ENCODE results near the gene MVB12B. TPM values are rescaled to one million over a fixed set of nuclear protein-coding genes. Genes with fewer than 3 reads are reported as not detected.

MVB12B gene
- total RNA-seq, 1 donor from 2014 or later = 1.0 TPM

- intact Hi-C loops (cut with micrococcal nuclease) = no loop called here
These were observed 96.7 kb downstream of the MVB12B start for GRCh38 chr9:126423142-126423915.

- intact Hi-C loops (cut with micrococcal nuclease) = no loop called here
These were observed 97.2 kb downstream of the MVB12B start for GRCh38 chr9:126423916-126424185.

DNA sequence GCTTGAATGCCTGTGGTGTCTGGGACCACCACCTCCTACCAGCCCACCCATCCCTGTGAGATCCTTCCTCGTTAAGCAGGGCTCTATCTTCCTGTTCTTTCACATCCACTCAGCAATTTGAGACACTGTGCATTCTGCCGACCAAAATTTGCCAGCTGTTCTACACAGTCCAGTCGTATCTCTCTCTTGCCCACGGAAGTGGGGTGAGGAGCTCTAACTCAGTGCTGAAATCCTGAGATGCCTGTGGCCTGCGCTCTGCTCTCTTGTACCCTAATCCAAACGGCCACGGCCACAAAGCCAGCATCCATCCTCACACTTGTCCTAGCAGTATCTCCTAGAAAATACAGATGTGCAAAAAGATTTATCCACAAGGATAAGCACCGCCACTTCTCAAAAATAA is 97.9 kb downstream of the MVB12B start:
- intact Hi-C loops (cut with micrococcal nuclease) = no loop called here

- intact Hi-C loops (cut with micrococcal nuclease) = no loop called here
These were observed 102.0 kb downstream of the MVB12B start for GRCh38 chr9:126428534-126429175.

DNA sequence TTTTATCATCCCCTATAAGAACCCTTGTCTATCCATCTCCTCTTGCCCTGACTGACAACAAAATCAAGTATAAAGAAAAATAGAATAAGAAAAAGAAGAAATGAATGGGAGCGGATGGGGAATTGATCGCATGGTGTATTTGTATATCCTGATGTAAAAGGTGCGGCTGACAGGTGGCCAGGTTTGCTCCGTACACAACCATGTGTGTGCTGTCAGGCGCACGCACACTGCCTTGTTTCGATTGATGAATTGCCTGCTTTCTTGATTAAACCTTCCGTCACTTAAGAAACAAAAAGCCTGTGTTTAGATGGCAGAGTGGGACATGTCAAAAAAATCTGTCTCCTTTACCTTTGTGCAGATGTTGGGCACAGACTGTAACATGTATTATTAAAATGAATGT is 102.6 kb downstream of the MVB12B start:
- intact Hi-C loops (cut with micrococcal nuclease) = no loop called here

- intact Hi-C loops (cut with micrococcal nuclease) = no loop called here
These were observed 103.5 kb downstream of the MVB12B start for GRCh38 chr9:126430124-126430523.

GRCh38 chr9:126431077-126431742 is 104.6 kb downstream of the MVB12B start:
- intact Hi-C loops (cut with micrococcal nuclease) = no loop called here

DNA sequence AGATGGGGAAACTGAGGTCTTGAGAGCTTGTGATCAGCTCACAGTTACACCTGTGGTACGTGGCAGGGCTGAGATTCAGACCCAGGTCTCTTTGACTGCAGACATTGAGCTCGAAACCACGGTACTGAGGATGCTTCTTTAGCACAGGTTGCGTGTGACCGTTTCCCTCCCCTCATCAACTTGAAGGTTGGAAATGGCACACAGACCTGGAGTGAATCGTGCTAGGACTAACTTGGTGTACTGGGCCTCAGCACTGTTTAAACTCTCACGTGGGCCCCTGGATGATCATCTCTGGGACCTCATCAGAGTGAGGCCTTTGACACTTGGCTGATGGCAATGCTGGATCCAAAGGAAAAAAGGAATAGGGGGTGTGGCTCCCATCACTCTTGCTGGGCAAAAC is 106.0 kb downstream of the MVB12B start:
- intact Hi-C loops (cut with micrococcal nuclease) = no loop called here

GRCh38 chr9:126435105-126435504 is 108.5 kb downstream of the MVB12B start:
- intact Hi-C loops (cut with micrococcal nuclease) = no loop called here

DNA sequence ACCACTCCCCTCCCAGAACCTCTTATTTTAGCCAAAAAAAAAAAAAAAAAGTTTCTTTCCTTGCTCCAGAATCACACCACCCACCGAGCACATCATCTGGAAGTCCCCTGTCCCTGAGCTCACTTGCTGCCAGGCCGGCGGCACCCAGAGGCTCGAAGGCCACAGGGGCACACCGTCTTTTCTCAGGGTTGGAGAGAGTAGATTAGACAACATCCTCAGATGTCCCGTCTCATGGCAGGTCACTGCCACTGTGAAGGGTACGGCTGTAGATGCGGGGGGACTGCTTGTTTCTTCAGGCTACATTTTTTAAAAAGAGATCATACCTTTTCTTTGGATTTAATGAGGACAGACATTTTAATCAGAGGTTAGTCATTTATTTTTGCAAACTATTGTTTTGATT is 109.0 kb downstream of the MVB12B start:
- intact Hi-C loops (cut with micrococcal nuclease) = no loop called here

GRCh38 chr9:126436545-126437267 is 110.1 kb downstream of the MVB12B start:
- intact Hi-C loops (cut with micrococcal nuclease) = no loop called here

GRCh38 chr9:126437268-126437666 is 110.6 kb downstream of the MVB12B start:
- intact Hi-C loops (cut with micrococcal nuclease) = no loop called here

DNA sequence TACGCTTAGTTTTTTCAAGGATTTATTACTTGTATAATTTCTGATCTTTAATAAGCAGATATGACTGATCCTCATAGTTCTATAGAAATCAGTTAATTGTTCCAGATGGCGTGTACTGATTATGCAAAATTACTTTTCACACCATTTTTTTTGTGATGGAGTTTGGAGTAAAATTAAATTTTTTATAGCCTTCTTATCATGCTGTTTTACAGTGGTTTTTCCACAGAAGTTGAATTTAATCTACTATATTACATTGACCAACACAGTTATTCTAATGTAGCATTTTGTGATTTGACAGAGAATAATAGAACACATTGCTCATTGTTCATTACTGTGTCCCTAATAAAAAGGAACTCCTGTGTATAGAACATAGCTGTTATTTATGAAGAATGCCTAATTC is 111.1 kb downstream of the MVB12B start:
- intact Hi-C loops (cut with micrococcal nuclease) = no loop called here

DNA sequence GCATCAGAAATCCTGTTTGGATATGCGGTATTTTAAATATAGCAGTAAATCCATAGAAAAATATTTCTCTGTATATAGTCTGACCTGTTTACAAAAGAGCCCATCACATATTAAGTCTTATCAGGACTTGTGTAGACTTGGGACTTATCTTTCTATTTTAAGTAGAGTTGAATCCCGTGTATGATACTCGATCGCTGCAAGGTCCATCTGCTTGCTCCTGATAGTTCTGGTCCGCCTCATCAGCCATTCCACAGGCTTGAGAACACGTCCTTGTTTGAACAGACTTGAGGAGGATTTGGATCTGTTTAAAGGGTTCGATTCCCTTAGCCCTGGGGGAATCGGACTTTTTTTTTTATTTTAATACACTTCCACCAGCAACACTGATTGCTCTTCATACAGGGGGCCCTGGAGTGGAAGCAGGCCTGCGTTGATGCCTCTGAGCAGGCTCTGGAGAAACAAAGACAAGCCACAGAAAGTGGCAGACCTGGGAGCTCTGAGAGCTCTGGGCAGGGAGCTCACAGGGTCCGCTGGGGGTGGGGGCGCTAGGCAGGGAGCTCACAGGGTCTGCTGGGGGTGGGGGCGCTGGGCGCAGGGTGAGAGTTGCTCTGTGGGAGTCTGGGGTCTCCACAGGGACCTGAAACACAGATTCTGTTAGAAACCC is 112.2 kb downstream of the MVB12B start:
- intact Hi-C loops (cut with micrococcal nuclease) = no loop called here

DNA sequence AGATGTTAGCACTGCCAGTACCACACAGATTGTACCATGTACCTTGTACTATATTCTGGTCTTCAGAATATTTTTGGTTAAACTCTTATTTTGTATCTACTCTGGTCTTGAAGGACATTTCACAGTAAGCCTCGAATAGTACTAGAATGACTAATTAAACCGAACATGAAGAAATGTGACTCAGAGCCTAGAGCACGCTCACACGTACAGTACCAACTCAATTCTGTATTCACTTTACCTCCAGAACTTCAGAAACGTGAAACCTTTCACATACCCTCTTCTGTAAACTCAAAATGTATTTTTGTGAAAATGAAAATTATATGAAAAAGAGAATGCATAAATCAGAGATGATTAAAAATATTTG is 112.8 kb downstream of the MVB12B start:
- intact Hi-C loops (cut with micrococcal nuclease) = no loop called here

- intact Hi-C loops (cut with micrococcal nuclease) = no loop called here
These were observed 113.4 kb downstream of the MVB12B start for GRCh38 chr9:126439883-126440653.

GRCh38 chr9:126440940-126441339 is 114.3 kb downstream of the MVB12B start:
- intact Hi-C loops (cut with micrococcal nuclease) = no loop called here

DNA sequence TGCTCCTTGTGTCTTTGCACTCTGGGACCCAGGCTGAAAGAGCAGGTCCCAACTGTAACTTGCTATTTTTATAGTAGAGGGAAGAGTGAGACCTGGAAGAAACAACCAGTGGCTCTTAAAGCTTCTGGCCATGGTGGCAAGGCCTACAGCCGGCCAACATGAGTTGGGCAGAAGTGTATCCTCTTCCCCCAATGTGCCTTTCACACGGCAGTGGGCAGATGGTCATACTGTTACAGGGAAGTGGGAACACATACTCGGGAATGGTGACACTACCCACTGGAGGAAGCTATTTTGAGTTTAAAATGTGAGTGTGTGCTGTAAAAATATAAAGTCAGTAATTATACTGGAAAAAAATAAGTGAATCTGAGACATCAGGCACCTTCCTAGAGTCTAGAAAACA is 116.0 kb downstream of the MVB12B start:
- intact Hi-C loops (cut with micrococcal nuclease) = no loop called here

GRCh38 chr9:126443144-126443543 is 116.5 kb downstream of the MVB12B start:
- intact Hi-C loops (cut with micrococcal nuclease) = no loop called here

- intact Hi-C loops (cut with micrococcal nuclease) = no loop called here
These were observed 121.5 kb downstream of the MVB12B start for GRCh38 chr9:126448136-126448535.

Measured in T-helper 2 cell treated with Interferon-gamma antibody and Interleukin-4, amounts not matched to agents 100 ng/mL and 5 ng/mL, for 36 hours (primary cell).